Measurements from ENCODE around the gene OR5K2.

OR5K2 gene

GRCh38 chr3:98525494-98525893 is 28.0 kb downstream of the OR5K2 start:
- no peak for DNase-seq

GRCh38 chr3:98528474-98529346 is 31.2 kb downstream of the OR5K2 start:
- DNase-seq = no peak

GRCh38 chr3:98529856-98530459 is 32.5 kb downstream of the OR5K2 start:
- no peak for DNase-seq

GRCh38 chr3:98530676-98531075 is 33.2 kb downstream of the OR5K2 start:
- DNase-seq = no peak

- peak; percentile 15 for DNase-seq
Observed at GRCh38 chr3:98531622-98532274, 34.3 kb downstream of the OR5K2 start, which contains the start of gene GPR15. GPR15 (plus strand) TSS chr3:98531978; CDS start chr3:98532034, 56 bp downstream.

- no peak for DNase-seq
Observed at GRCh38 chr3:98532275-98532637, 34.8 kb downstream of the OR5K2 start.

- no peak for DNase-seq
Observed at GRCh38 chr3:98532709-98533571, 35.5 kb downstream of the OR5K2 start.

GRCh38 chr3:98534168-98534567 is 36.7 kb downstream of the OR5K2 start:
- no peak for DNase-seq

GRCh38 chr3:98534734-98535133 is 37.3 kb downstream of the OR5K2 start:
- no peak for DNase-seq

GRCh38 chr3:98536456-98537017 is 39.1 kb downstream of the OR5K2 start:
- no peak for DNase-seq

- DNase-seq = no peak
Observed at GRCh38 chr3:98540346-98540745, 42.9 kb downstream of the OR5K2 start.

GRCh38 chr3:98541695-98542094 is 44.2 kb downstream of the OR5K2 start:
- no peak for DNase-seq

- no peak for DNase-seq
Observed at GRCh38 chr3:98542623-98543022, 45.1 kb downstream of the OR5K2 start.

- DNase-seq = no peak
Observed at GRCh38 chr3:98545940-98546339, 48.5 kb downstream of the OR5K2 start.
